ENCODE measurements around the gene CILP. TPM values are rescaled to one million over a fixed set of nuclear protein-coding genes. Genes with fewer than 3 reads are reported as not detected.

Gene CILP
- total RNA-seq, 2 donors from 2014 or later = 8.5 to 15.8 TPM

DNA sequence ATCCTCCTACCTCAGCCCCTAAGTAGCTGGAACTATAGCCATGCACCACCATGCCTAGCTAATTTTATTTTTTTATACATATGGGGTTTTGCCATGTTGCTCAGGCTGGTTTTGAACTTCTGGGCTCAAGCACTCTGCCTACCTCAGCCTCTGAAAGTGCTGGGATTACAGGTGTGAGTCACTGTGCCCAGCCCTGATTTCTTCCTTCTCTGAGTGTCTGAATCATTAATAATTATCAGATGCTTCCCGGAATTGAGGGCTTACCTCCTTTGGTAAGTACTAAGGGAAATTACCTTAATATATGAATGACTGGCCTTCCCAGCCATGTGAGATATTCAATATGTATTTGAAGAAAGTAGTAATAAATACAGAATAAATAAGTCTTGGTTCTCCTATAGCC is 33.4 kb downstream of the CILP start:
- no peaks in the 10 kb centered on the region for H3K9me3 ChIP-seq
- no peak overlapping the region for H3K27ac ChIP-seq
- peaks cover 39% of the 10 kb centered on the region for H3K36me3 ChIP-seq
- no peak for DNase-seq (ENCODE audit: low spot score)
- H3K27me3 ChIP-seq (replicated peaks; ENCODE audit: insufficient read depth) = no peaks in the 10 kb centered on the region
- TF ChIP-seq, protein P1, sequence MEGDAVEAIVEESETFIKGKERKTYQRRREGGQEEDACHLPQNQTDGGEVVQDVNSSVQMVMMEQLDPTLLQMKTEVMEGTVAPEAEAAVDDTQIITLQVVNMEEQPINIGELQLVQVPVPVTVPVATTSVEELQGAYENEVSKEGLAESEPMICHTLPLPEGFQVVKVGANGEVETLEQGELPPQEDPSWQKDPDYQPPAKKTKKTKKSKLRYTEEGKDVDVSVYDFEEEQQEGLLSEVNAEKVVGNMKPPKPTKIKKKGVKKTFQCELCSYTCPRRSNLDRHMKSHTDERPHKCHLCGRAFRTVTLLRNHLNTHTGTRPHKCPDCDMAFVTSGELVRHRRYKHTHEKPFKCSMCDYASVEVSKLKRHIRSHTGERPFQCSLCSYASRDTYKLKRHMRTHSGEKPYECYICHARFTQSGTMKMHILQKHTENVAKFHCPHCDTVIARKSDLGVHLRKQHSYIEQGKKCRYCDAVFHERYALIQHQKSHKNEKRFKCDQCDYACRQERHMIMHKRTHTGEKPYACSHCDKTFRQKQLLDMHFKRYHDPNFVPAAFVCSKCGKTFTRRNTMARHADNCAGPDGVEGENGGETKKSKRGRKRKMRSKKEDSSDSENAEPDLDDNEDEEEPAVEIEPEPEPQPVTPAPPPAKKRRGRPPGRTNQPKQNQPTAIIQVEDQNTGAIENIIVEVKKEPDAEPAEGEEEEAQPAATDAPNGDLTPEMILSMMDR (IDR thresholded peaks at IDR 0.05) = no peak
- peaks cover 6 to 8% of the 10 kb centered on the region in 2 donors for H3K4me1 ChIP-seq (ENCODE audit: control insufficient read depth in 1 of 2, low read depth in 2 of 2)
- no peak for ATAC-seq (ENCODE audit: insufficient number of reproducible peaks, low FRiP score, low read depth)
- H3K4me3 ChIP-seq = no peak overlapping the region

DNA sequence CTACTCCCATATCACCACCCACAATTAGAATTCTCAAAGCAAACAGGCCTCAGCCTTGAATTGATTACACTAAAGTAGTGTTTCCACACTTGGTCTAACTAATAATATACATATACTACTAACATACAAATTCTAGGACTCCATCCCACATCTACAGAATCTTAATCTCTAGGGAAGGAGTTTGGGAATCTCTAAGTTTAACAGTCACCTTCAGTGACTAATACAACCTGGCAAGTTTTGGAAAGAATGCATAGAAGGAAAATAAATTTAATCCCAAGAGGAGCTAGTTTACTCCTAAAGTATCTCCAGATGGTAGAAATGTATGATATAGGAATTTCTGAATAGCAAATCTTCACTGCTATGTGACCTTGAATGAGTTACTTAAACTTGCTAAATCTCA is 35.2 kb downstream of the CILP start:
- ATAC-seq (ENCODE audit: insufficient number of reproducible peaks, low FRiP score, low read depth) (no peak), DNase-seq (ENCODE audit: low spot score) (no peak)
- no peaks in the 10 kb centered on the region for H3K9me3 ChIP-seq
- H3K4me1 ChIP-seq (ENCODE audit: control insufficient read depth in 1 of 2, low read depth in 2 of 2) = no peaks in the 10 kb centered on the region
- H3K4me3 ChIP-seq = no peak overlapping the region
- H3K27ac ChIP-seq = no peak overlapping the region
- no peaks in the 10 kb centered on the region for H3K27me3 ChIP-seq (replicated peaks; ENCODE audit: insufficient read depth)
- H3K36me3 ChIP-seq = peaks cover 49% of the 10 kb centered on the region
- TF ChIP-seq, protein P1 (IDR thresholded peaks at IDR 0.05) = no peak

DNA sequence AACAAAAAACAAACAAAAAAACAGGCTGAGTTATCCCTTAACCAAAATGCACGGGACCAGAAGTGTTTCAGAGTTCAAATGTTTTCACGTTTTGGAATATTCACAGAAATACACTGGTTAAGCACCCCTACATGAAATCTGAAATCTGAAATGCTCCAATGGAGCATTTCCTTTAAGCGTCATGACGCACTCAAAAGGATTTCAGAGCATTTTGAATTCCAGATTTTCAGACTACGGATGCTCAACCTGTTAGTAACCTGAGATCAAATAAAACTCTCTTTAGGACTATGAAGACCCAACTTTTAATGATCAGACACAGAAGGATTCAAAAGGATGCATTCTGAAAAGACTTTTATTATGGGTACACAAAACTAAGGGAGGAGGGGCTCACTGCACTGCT is 35.8 kb downstream of the CILP start:
- H3K27ac ChIP-seq = no peak overlapping the region
- peaks cover 49% of the 10 kb centered on the region for H3K36me3 ChIP-seq
- TF ChIP-seq, protein P1 (IDR thresholded peaks at IDR 0.05) = no peak
- no peak overlapping the region for H3K4me3 ChIP-seq
- ATAC-seq (ENCODE audit: insufficient number of reproducible peaks, low FRiP score, low read depth) (no peak), DNase-seq (ENCODE audit: low spot score) (no peak)
- H3K4me1 ChIP-seq (ENCODE audit: control insufficient read depth in 1 of 2, low read depth in 2 of 2) = no peaks in the 10 kb centered on the region
- H3K27me3 ChIP-seq (replicated peaks; ENCODE audit: insufficient read depth) = no peaks in the 10 kb centered on the region
- no peaks in the 10 kb centered on the region for H3K9me3 ChIP-seq

DNA sequence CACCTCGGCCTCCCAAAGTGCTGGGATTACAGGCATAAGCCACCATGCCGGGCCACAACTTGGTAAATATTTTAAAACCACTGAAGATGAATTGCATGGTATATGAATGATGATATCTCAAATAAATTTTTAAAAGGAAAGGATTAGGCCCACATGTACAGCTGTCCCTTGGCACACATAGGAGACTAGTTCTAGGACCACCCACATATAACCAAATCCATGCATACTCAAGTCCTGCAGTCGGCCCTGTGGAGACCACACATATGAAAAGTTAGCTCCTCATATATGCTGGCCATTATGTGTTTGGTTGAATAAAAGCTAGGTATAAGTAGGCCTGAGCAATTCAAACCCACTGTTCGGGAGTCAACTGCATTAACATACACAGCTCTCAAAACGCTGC is 36.8 kb downstream of the CILP start:
- ATAC-seq (ENCODE audit: insufficient number of reproducible peaks, low FRiP score, low read depth) = no peak
- no peak overlapping the region for H3K4me3 ChIP-seq
- TF ChIP-seq, protein P1 (IDR thresholded peaks at IDR 0.05) = no peak
- H3K36me3 ChIP-seq = peaks cover 46% of the 10 kb centered on the region
- no peak for DNase-seq (ENCODE audit: low spot score)
- no peaks in the 10 kb centered on the region for H3K9me3 ChIP-seq
- no peaks in the 10 kb centered on the region for H3K4me1 ChIP-seq (ENCODE audit: control insufficient read depth in 1 of 2, low read depth in 2 of 2)
- H3K27ac ChIP-seq = no peak overlapping the region
- H3K27me3 ChIP-seq (replicated peaks; ENCODE audit: insufficient read depth) = no peaks in the 10 kb centered on the region

DNA sequence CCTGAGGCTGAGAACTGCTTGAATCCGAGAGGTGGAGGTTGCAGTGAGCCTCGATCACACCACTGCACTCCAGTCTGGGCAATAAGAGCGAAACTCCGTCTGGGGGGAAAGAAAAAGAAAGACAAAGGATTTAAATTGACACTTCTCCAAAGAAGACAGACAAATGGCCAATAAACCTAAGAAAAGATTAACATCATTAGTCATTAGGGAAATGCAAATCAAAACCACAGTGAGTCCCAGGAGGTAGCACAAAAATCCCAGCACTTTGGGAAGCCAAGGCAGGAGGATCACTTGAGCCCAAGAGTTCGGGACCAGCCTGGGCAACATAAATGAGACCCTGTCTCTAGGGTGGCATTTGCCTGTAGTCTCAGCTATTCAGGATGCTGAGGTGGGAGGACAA is 38.7 kb downstream of the CILP start:
- Histone ChIP-seq H3K9me3 (no peaks in the 10 kb centered on the region), H3K27me3 (replicated peaks; ENCODE audit: insufficient read depth) (no peaks in the 10 kb centered on the region), H3K27ac (no peak overlapping the region), H3K4me3 (no peak overlapping the region), H3K4me1 (ENCODE audit: control insufficient read depth in 1 of 2, low read depth in 2 of 2) (no peaks in the 10 kb centered on the region), H3K36me3 (peaks cover 43% of the 10 kb centered on the region)
- ATAC-seq (ENCODE audit: insufficient number of reproducible peaks, low FRiP score, low read depth) = no peak
- TF ChIP-seq, protein P1 (IDR thresholded peaks at IDR 0.05) = no peak
- no peak for DNase-seq (ENCODE audit: low spot score)

All from thoracic aorta (tissue), 2 donors.